Muscle layer of colon (tissue), 2 donors: ENCODE measurements around the gene CYTH3.
"Not testable (repeated sequence)": the region's sequence is repeated elsewhere in the genome, so short reads cannot be mapped to it uniquely, and the experiment has no call there.

Experiments used
- H3K27ac ChIP-seq: one replicate; pipeline ENCODE4 v1.7.0; 2013; ENCODE audit warnings: low read depth, mild to moderate bottlenecking, low read length, moderate library complexity
- H3K27me3 ChIP-seq, 2 donors: one replicate each; pipeline ENCODE4 v1.7.0; 2013; ENCODE audit warnings: low read length in 2 of 2, mild to moderate bottlenecking in 2 of 2; ENCODE audit not compliant: insufficient read depth in 2 of 2, control insufficient read depth in 1 of 2
- H3K36me3 ChIP-seq: one replicate; pipeline ENCODE4 v1.7.0; 2013; ENCODE audit warnings: mild to moderate bottlenecking, low read length; ENCODE audit not compliant: insufficient read depth
- H3K4me1 ChIP-seq: one replicate; pipeline ENCODE4 v1.7.0; 2013; ENCODE audit warnings: mild to moderate bottlenecking, low read length; ENCODE audit not compliant: insufficient read depth
- H3K4me3 ChIP-seq, 2 donors: one replicate each; pipeline ENCODE4 v1.7.0; 2013; ENCODE audit warnings: low read length in 2 of 2, low read depth in 1 of 2, mild to moderate bottlenecking in 1 of 2, moderate library complexity in 1 of 2
- H3K9ac ChIP-seq: one replicate; pipeline ENCODE4 v1.7.0; 2013; ENCODE audit warnings: low read length
- H3K9me3 ChIP-seq: one replicate; pipeline ENCODE4 v1.7.0; 2013; ENCODE audit warnings: mild to moderate bottlenecking, low read length
- donor health status: abdominal sarcoma.
- donor health status: Adenocarcinoma of cecum.

Gene CYTH3

GRCh38 chr7:6272481-6273323, at the start of gene CYTH3:
TSS of gene CYTH3 (minus strand) at chr7:6272624. CDS start at chr7:6272507, 117 bp downstream.
- Histone ChIP-seq H3K4me3 (peak within 1 kb of the TSS; percentile 90 to 94), H3K27ac (peak within 1 kb of the TSS; percentile 65), H3K9ac (peak within 1 kb of the TSS; percentile 61), H3K27me3 (no peaks in the 10 kb centered on the region), H3K4me1 (peaks cover 15% of the 10 kb centered on the region), H3K36me3 (no peaks in the 10 kb centered on the region), H3K9me3 (no peaks in the 10 kb centered on the region)

GRCh38 chr7:6320791-6321190, 48.4 kb upstream of the CYTH3 start:
- H3K27me3 ChIP-seq = no peaks in the 10 kb centered on the region
- H3K9me3 ChIP-seq = no peaks in the 10 kb centered on the region
- no peaks in the 10 kb centered on the region for H3K36me3 ChIP-seq
- H3K4me1 ChIP-seq = peaks cover 5% of the 10 kb centered on the region
- H3K9ac ChIP-seq = no peak overlapping the region
- H3K27ac ChIP-seq = no peak overlapping the region
- no peak overlapping the region for H3K4me3 ChIP-seq

GRCh38 chr7:6317797-6318438, 45.5 kb upstream of the CYTH3 start:
- no peak overlapping the region for H3K4me3 ChIP-seq
- no peak overlapping the region for H3K27ac ChIP-seq
- H3K4me1 ChIP-seq = peaks cover under 1% of the 10 kb centered on the region
- no peaks in the 10 kb centered on the region for H3K9me3 ChIP-seq
- H3K9ac ChIP-seq = no peak overlapping the region
- no peaks in the 10 kb centered on the region for H3K27me3 ChIP-seq
- no peaks in the 10 kb centered on the region for H3K36me3 ChIP-seq

- Histone ChIP-seq H3K27ac (no peak overlapping the region), H3K4me1 (no peaks in the 10 kb centered on the region), H3K9ac (no peak overlapping the region), H3K36me3 (no peaks in the 10 kb centered on the region), H3K9me3 (no peaks in the 10 kb centered on the region), H3K4me3 (no peak overlapping the region), H3K27me3 (no peaks in the 10 kb centered on the region)
Measured at GRCh38 chr7:6316226-6316625, 43.8 kb upstream of the CYTH3 start.

- Histone ChIP-seq H3K9ac (no peak overlapping the region), H3K27me3 (no peaks in the 10 kb centered on the region), H3K27ac (no peak overlapping the region), H3K36me3 (no peaks in the 10 kb centered on the region), H3K4me1 (no peaks in the 10 kb centered on the region), H3K9me3 (no peaks in the 10 kb centered on the region), H3K4me3 (no peak overlapping the region)
Measured at GRCh38 chr7:6315746-6316145, 43.3 kb upstream of the CYTH3 start.

GRCh38 chr7:6310271-6310993, 38.0 kb upstream of the CYTH3 start:
- no peak overlapping the region for H3K9ac ChIP-seq

GRCh38 chr7:6307762-6308161, 35.3 kb upstream of the CYTH3 start:
- Histone ChIP-seq H3K9me3 (no peaks in the 10 kb centered on the region), H3K36me3 (no peaks in the 10 kb centered on the region), H3K4me3 (no peak overlapping the region), H3K4me1 (no peaks in the 10 kb centered on the region), H3K27me3 (no peaks in the 10 kb centered on the region), H3K27ac (no peak overlapping the region), H3K9ac (no peak overlapping the region)

More at GRCh38 chr7:6310271-6310993, 38.0 kb upstream of the CYTH3 start:
- no peaks in the 10 kb centered on the region for H3K36me3 ChIP-seq
- no peaks in the 10 kb centered on the region for H3K27me3 ChIP-seq
- H3K9me3 ChIP-seq = no peaks in the 10 kb centered on the region
- no peak overlapping the region for H3K4me3 ChIP-seq
- no peaks in the 10 kb centered on the region for H3K4me1 ChIP-seq
- H3K27ac ChIP-seq = no peak overlapping the region

GRCh38 chr7:6306471-6306870, 34.0 kb upstream of the CYTH3 start:
- Histone ChIP-seq H3K9me3 (no peaks in the 10 kb centered on the region), H3K27me3 (no peaks in the 10 kb centered on the region), H3K4me1 (no peaks in the 10 kb centered on the region), H3K9ac (no peak overlapping the region), H3K27ac (no peak overlapping the region), H3K4me3 (no peak overlapping the region), H3K36me3 (no peaks in the 10 kb centered on the region)

- Histone ChIP-seq H3K4me3 (no peak overlapping the region), H3K4me1 (no peaks in the 10 kb centered on the region), H3K27me3 (no peaks in the 10 kb centered on the region), H3K36me3 (no peaks in the 10 kb centered on the region), H3K9ac (no peak overlapping the region), H3K27ac (no peak overlapping the region), H3K9me3 (no peaks in the 10 kb centered on the region)
Measured at GRCh38 chr7:6305330-6305729, 32.9 kb upstream of the CYTH3 start.

GRCh38 chr7:6301446-6301845, 29.0 kb upstream of the CYTH3 start:
- H3K4me3 ChIP-seq, H3K27me3 ChIP-seq, H3K36me3 ChIP-seq, H3K9me3 ChIP-seq, H3K4me1 ChIP-seq, H3K27ac ChIP-seq, H3K9ac ChIP-seq: not testable (repeated sequence)

GRCh38 chr7:6299774-6300173, 27.4 kb upstream of the CYTH3 start:
- H3K36me3 ChIP-seq = no peaks in the 10 kb centered on the region
- H3K4me1 ChIP-seq = no peaks in the 10 kb centered on the region
- no peak overlapping the region for H3K4me3 ChIP-seq
- no peaks in the 10 kb centered on the region for H3K9me3 ChIP-seq
- no peak overlapping the region for H3K9ac ChIP-seq
- H3K27ac ChIP-seq = no peak overlapping the region
- no peaks in the 10 kb centered on the region for H3K27me3 ChIP-seq
